DOHH2 (cell line): ENCODE measurements around the gene MFGE8.

Experiments
- CTCF ChIP-seq: fragments of 200-600 bp; sonication (generic); IDR thresholded peaks from one replicate; pipeline ENCODE4 v1.5.1; 2014; ENCODE audit warnings: antibody characterized with exemption, mild to moderate bottlenecking, low read depth, low read length; ENCODE audit not compliant: poor library complexity, severe bottlenecking
- EZH2phosphoT487 ChIP-seq: fragments of 200-600 bp; sonication (generic); IDR thresholded peaks from 2 replicates; pipeline ENCODE4 v1.6.1; 2017; ENCODE audit warnings: borderline replicate concordance, mild to moderate bottlenecking, antibody characterized with exemption, low read length, moderate library complexity, mixed read lengths

- TF ChIP-seq CTCF (no peak), EZH2phosphoT487 (no peak)
Observed at GRCh38 chr15:88860212-88860611, 53.0 kb downstream of the MFGE8 start.
